Activated T-cell treated with anti-CD3 and anti-CD28 coated beads for 4 hours (primary cell): Measurements from ENCODE around the gene ANKH.

Experiments used
- DNase-seq: peaks from one replicate; pipeline ENCODE4 v3.0.0-alpha.2; 2020

ANKH gene

DNA sequence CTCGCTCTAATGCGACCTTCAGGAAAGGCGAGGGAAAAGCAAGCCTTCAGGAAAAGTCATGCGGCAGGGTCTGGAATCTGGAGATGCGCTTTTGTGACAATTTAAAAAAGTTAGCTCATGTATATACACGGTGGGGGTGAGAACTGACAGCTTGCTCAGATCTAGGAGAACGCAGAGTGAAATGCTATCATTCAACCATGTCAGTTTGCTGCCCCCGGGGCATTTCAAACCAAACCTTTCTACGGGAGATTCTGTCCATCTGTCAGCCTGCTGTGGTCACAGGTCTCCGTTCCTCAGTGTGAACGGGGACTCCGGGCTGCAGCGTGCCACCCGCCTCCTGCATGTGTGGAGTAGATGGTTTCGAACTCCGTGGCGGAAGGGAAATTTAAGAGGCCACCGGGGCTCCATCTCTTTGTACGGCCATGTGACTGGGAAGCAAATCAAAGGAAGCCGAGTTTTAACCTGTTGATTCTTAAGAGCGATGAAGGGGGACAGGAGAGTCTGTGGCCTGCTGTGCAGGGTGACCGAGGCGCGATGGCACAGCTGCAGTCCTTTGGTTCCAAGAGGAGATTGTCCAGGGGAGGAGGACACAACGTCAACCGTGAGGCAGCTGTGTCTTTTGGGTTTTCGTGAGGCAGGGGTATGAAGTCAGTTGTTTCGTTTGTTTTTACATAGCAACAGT, 161.1 kb downstream of the ANKH start:
- DNase-seq = no peak

DNA sequence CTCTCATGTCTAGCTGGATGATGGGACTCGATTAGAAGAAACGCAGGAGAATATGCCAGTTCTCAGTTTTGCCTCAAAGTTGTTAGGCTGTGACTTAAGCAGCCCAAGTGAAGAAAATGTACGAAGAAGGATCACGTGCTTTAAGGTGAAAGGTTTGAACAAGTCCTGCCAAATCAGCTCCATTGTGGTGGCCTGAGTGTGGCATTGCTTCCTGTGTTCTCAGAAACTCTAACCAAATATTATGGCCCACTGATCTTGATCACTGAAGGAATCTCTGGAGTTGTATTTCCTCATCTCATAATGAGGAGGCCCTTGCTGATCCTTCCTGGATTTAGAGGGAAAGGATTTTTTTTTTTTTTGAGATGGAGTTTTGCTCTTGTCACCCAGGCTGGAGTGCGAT, 163.0 kb downstream of the ANKH start:
- no peak for DNase-seq

DNA sequence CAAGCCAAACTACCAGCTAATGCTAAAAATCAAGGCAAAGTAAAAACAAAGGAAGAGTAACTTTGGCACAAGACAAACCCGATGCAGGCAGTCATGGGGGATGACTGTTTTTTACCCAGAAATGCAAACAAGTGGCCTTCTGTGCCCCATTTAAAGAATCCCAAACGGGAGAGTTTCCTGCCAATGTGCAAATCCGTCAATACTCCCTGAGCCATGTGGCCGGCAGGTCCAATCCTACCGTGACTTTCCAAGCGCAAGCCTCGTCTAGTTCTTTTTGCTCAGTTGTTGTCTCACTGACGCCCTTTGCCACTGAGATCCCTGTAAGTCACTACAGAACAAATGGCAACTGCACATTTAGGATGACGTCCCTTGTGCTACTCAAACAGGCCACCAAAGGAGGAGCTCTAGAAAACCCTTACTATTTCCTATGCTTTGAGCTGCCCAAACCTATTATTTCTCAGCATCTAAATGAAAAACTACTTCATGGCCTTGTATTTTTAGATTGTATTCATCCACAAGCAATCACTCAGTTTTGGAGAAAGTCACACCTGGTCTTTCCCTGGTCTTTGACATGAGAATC, 163.7 kb downstream of the ANKH start:
- no peak for DNase-seq

- no peak for DNase-seq
Measured at GRCh38 chr5:14706615-14707021, 165.0 kb downstream of the ANKH start.

DNA sequence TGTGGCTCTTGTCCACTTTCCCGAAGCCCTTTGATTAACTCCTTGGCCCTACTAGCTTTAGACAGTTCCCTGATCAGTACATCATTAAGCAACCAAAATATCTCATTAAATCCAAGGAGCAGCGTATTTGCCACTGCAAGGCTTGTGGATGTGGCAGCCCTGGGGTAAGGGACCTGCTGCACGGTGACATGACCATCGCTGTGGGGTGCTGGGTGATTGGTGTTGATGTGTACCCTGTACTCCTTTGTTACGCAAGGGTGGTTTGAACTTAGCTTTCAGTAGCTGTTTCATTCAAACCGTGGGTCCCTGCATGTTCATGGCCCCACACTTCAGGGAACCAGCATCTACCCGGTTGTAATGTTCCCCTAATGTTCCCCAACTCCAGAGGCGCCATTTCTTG, 166.0 kb downstream of the ANKH start:
- no peak for DNase-seq

GRCh38 chr5:14702238-14702839, 169.2 kb downstream of the ANKH start:
- DNase-seq = no peak

DNA sequence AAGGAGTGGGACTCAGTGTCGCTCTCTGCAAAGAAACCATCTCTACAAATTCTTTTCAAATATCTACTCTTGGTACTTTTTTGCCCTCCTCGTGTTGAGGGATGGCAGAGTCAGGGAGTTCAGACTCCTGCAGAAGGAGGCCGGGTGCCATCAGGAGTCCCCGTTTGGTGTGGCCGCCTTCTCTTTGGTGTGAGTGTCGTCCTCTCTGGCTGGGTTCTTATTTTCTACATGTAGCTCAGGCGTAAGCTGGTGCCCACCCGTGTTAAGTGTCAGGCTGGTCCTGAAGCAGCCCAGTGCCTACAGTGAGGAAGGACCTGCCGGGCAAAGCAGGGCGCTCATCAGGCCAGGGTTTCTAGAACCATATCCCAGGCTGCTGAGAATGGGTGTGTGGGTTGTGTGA, 170.0 kb downstream of the ANKH start:
- no peak for DNase-seq

- no peak for DNase-seq
Measured at GRCh38 chr5:14700478-14701436, 170.8 kb downstream of the ANKH start.

- DNase-seq = no peak
Measured at GRCh38 chr5:14699807-14700400, 171.7 kb downstream of the ANKH start.

DNA sequence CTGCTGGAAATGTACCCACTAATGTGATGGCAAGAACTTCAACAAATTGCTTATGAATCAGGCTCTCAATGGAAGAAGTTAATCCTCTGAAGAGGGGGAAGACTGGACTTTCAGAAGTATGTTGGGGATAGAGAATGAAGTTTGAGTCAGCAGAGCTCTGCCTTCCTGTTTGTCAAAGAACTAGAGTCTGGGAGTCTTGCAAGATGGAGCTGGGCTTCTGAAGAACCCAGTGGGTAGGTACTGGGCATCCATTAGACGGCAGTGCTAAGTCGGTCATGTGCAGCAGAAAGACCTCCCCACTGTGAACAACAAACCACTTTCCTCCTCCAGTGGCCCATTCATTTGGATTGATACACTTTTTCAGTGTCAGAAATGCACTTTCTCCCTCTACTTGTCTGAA, 172.4 kb downstream of the ANKH start:
- DNase-seq = no peak

- DNase-seq = no peak
Measured at GRCh38 chr5:14698495-14698894, 173.1 kb downstream of the ANKH start.

GRCh38 chr5:14696851-14697250, 174.7 kb downstream of the ANKH start:
- no peak for DNase-seq

DNA sequence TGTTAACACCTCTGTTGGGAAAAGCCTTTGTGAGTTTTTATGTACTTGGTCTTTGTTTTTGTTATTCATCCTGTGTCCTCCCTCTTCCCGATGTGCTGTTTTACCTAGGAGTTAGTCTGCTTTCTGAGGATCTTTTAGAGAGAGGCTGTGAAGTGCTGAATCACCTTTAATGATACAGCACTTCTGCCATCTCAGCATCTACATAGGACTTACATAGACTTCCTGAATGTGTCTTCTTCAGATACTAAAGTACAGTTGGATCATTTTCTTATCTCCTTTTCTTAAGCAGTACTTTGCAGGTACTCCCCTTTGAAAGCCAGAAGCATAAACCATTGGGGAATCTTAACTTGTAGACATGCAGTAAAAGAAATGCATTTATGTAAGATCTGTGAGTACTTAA, 175.5 kb downstream of the ANKH start:
- DNase-seq = no peak

GRCh38 chr5:14695152-14695551, 176.4 kb downstream of the ANKH start:
- DNase-seq = no peak

- DNase-seq = no peak
Measured at GRCh38 chr5:14693070-14693469, 178.5 kb downstream of the ANKH start.

- no peak for DNase-seq
Measured at GRCh38 chr5:14687023-14687665, 184.4 kb downstream of the ANKH start.

DNA sequence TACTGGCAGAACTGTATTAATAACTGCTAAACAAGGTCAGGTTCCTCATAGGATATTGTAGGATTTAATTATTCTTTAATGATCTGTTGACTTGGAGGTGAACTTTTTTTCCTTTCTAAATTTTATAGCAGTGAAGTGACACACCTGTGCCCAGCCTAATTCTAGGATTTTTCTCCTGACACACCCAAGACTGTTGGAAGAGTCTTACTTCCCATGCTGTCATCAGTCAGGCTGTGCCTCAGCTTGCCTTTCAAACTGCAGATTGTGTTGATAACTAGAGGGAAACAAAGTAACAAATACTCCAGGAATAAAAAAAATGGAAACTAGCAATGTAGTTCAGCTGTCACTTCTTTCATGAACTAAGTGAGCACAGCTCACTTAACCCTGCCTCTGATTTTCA, 185.1 kb downstream of the ANKH start:
- DNase-seq = no peak

GRCh38 chr5:14685757-14686156, 185.8 kb downstream of the ANKH start:
- no peak for DNase-seq

DNA sequence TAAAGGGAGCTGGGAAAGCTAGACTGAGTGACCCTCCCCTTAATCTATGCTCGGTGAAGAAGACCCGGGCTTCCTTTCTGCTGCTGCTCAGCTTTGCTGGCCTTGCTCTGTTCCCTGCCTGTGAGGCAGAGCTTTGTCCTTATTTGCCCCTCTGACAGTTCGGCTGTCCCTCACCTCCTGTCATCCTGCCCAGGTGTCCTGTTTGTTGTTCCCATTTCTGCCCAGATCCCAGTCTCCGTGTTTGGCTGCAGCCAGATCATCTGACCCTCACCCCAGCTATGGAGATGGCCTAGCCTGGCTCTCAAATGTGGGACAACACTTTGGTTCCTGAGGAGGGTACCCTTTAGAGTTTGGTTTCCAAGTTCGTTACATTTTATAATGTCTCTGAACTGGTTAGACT, 186.8 kb downstream of the ANKH start:
- DNase-seq = no peak

DNA sequence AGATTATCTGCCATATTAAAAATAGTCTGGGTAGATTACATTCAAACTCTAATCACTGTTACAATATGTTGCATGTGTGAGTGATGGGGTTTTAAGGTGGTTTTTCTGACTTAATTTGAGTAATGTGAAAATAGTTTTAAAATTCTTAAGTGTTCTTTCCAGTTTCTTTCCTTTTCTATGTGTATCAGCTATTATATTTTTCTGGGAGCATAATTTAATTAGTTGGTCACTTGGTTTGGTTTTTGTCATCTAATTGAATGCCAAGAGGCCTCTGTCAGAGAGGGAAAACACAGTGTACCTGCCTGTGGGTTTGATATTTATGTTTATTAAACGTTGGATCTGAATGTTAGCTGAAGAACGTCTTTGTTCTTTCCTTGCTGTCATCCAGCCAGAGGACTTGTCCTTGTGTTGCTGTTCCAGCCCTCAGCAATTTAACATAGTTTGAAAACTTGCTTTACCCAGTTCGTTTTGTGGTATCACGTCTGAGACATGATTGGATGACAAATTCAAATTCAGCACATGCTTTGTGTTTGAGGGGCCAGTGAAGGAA, 187.6 kb downstream of the ANKH start:
- DNase-seq = no peak

GRCh38 chr5:14681236-14681752, 190.3 kb downstream of the ANKH start:
- no peak for DNase-seq

DNA sequence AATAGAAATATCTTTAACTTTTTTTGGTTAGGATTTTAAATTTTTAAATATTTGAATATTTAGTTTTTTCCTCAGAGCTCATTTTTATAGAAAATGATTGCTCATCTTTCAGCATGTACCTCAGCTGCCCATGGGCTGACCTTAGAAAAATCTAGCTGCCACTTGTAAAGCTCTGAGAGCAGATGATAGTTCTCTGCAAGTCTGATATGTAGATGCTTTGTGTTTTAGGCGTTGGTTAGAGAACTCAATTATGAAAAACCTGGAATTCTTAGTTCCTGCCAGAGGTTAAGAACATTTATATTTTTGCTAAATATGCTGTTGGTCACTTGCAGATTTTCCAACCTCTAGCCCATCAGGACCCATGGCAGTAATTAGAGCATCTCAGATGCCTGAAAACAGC, 192.0 kb downstream of the ANKH start:
- DNase-seq = no peak
